Mammary epithelial cell (primary cell): ENCODE measurements around the gene GLCE.

Source experiments
- EZH2 ChIP-seq: IDR thresholded peaks from 2 replicates; pipeline ENCODE4 v1.6.1; 2012; ENCODE audit warnings: low read length, inconsistent platforms, borderline replicate concordance
- TF ChIP-seq, protein P1 (sequence below), 2 donors: IDR thresholded peaks in 1 of 2; conservative IDR thresholded peaks in 1 of 2; 2 replicates each; pipeline ENCODE4 v1.5.1; 2011 to 2012; ENCODE audit warnings: inconsistent platforms in 2 of 2, low read length in 2 of 2, mild to moderate bottlenecking in 2 of 2, control low read depth in 1 of 2, low read depth in 1 of 2; ENCODE audit not compliant: insufficient read depth in 1 of 2; ENCODE audit errors: extremely low read depth in 1 of 2

DNA sequence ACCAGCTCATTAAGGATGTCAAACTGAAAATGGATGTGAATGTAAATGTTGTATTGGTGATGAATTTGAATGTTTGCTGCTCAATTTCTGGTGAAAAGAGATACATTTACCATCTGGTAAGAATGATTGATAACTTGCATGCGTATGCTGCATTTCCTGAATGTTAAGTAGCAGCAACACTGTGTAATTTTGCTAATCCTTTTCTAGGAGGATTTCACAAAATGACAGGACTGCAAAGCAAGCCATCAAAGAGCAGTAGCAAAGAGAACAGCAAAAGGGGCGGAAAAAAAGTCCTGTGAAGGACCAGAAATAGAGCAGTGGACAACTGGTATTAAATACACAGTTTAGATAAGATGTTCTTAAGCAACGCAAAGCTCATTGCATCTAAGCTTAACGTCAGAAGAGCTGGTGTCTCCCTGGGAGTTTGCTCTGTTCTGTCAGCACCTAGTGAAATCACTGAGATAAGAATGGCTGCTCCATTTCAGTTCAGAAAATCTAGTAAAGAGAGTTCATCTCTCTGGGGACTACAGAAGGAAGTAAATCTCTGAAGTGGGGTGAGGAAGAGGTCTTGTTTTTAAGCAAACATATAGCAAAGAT, 114.7 kb downstream of the GLCE start:
- no peak for TF ChIP-seq EZH2
- TF ChIP-seq, protein P1, sequence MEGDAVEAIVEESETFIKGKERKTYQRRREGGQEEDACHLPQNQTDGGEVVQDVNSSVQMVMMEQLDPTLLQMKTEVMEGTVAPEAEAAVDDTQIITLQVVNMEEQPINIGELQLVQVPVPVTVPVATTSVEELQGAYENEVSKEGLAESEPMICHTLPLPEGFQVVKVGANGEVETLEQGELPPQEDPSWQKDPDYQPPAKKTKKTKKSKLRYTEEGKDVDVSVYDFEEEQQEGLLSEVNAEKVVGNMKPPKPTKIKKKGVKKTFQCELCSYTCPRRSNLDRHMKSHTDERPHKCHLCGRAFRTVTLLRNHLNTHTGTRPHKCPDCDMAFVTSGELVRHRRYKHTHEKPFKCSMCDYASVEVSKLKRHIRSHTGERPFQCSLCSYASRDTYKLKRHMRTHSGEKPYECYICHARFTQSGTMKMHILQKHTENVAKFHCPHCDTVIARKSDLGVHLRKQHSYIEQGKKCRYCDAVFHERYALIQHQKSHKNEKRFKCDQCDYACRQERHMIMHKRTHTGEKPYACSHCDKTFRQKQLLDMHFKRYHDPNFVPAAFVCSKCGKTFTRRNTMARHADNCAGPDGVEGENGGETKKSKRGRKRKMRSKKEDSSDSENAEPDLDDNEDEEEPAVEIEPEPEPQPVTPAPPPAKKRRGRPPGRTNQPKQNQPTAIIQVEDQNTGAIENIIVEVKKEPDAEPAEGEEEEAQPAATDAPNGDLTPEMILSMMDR (conservative IDR thresholded peaks at IDR 0.05 in 1 of 2, IDR thresholded peaks at IDR 0.05 in 1 of 2; ENCODE audit: extremely low read depth in 1 of 2, insufficient read depth in 1 of 2, low read depth in 1 of 2, low read length in 2 of 2): no peak
